Brain pericyte (primary cell): ENCODE data around the gene WARS2.

Source experiments
- DNase-seq: peaks from one replicate; pipeline ENCODE4 v3.0.0-alpha.2; 2012; ENCODE audit warnings: low read depth, low spot score

WARS2 gene

GRCh38 chr1:119027759-119028158 is 112.7 kb downstream of the WARS2 start:
- DNase-seq, result no peak

GRCh38 chr1:119026956-119027355 is 113.5 kb downstream of the WARS2 start:
- DNase-seq, result no peak

- DNase-seq, result no peak
Observed at GRCh38 chr1:119015547-119015946, 124.9 kb downstream of the WARS2 start.

GRCh38 chr1:119012383-119012782 is 128.1 kb downstream of the WARS2 start:
- no peak for DNase-seq

GRCh38 chr1:119011706-119012105 is 128.7 kb downstream of the WARS2 start:
- no peak for DNase-seq

GRCh38 chr1:119011116-119011515 is 129.3 kb downstream of the WARS2 start:
- no peak for DNase-seq

GRCh38 chr1:119010201-119010600 is 130.3 kb downstream of the WARS2 start:
- DNase-seq, result no peak

- no peak for DNase-seq
Observed at GRCh38 chr1:119009312-119009655, 131.2 kb downstream of the WARS2 start.

- no peak for DNase-seq
Observed at GRCh38 chr1:119008483-119009311, 131.8 kb downstream of the WARS2 start.

GRCh38 chr1:119007670-119008482 is 132.6 kb downstream of the WARS2 start:
- DNase-seq, result no peak

- DNase-seq, result no peak
Observed at GRCh38 chr1:119007339-119007669, 133.1 kb downstream of the WARS2 start.

- DNase-seq, result no peak
Observed at GRCh38 chr1:119006406-119007279, 133.8 kb downstream of the WARS2 start.

GRCh38 chr1:119005724-119006405 is 134.6 kb downstream of the WARS2 start:
- DNase-seq, result no peak

GRCh38 chr1:119004781-119005180 is 135.7 kb downstream of the WARS2 start:
- no peak for DNase-seq

- DNase-seq, result no peak
Observed at GRCh38 chr1:119004129-119004527, 136.3 kb downstream of the WARS2 start.

- DNase-seq, result no peak
Observed at GRCh38 chr1:119003413-119004128, 136.9 kb downstream of the WARS2 start.

- DNase-seq, result no peak
Observed at GRCh38 chr1:119002028-119002686, 138.3 kb downstream of the WARS2 start.

GRCh38 chr1:119001181-119002027 is 139.0 kb downstream of the WARS2 start:
- no peak for DNase-seq
